Measurements from ENCODE around the gene DNAH2.

- TF ChIP-seq MAX (IDR thresholded peaks at IDR 0.05; ENCODE audit: insufficient read depth, insufficient read length): no peak
- TF ChIP-seq CTCF (IDR thresholded peaks at IDR 0.05; ENCODE audit: extremely low read depth in 1 of 2, insufficient read depth in 1 of 2, low read depth in 1 of 2, low read length in 2 of 2): no peak
- no peak for TF ChIP-seq POLR2AphosphoS5 (IDR thresholded peaks at IDR 0.05; ENCODE audit: insufficient read depth, low read depth, low read length)
- TF ChIP-seq POLR2A (IDR thresholded peaks at IDR 0.05; ENCODE audit: low read depth, low read length): no peak
Observed at GRCh38 chr17:7846063-7846735, 128.7 kb downstream of the DNAH2 start.
